Hepatocyte (in vitro differentiated cells): ENCODE data around the gene RAB11FIP4.

ENCODE experiments used
- CTCF ChIP-seq: fragments of 200-600 bp; sonication (generic); IDR thresholded peaks from 2 replicates; pipeline ENCODE4 v1.5.1; 2016; ENCODE audit warnings: antibody characterized with exemption, mild to moderate bottlenecking; ENCODE audit not compliant: poor library complexity
- EZH2 ChIP-seq: fragments of 200-600 bp; sonication (generic); IDR thresholded peaks from 2 replicates; pipeline ENCODE4 v1.6.1; 2016; ENCODE audit warnings: antibody characterized with exemption, mild to moderate bottlenecking, borderline replicate concordance

DNA sequence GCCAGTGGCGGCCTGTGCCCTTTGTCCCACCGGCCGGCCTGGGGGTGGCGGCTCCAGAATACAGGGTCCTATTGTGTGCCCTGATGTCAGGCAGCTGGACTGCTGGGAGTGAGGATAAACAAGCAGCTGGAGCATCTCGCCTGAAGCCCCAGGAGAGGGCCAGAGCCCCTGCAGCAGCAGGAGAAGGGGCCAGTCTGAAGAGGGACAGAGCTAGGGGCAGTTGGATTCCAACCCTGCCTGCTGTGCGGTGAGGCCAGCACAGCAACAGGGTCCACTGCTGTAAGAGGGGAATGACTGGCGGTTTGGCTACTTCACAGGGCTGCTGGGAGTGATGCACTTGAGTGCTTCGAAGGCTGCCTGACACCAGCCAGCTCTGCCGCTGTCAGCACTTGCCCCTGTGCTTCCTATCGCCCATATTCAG is 25.0 kb downstream of the RAB11FIP4 start:
- TF ChIP-seq CTCF (no peak), EZH2 (no peak)
